ENCODE data around the gene THAP5.
"Not testable (repeated sequence)": the region's sequence is repeated elsewhere in the genome, so short reads cannot be mapped to it uniquely, and the experiment has no call there.

The THAP5 gene

DNA sequence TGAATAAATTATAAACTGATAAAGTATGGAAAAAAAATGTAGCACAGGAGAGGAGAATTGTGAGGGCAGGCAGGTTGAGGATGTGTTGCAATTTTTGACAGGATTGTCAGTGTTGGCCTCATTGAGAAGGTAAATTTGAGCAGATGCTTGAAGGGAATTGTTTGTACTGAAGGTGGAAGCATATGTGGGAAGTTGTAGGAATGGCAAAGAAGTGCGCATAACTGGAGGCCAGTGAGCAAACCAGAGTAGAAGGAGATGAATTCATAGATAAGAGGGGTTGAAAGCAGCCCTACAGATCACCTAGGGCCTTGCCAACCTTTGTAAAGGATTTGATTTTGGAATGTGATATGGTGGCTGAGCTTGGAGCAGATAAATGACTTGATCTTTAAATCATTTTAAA, 6.6 kb upstream of the THAP5 start:
- Mint-ChIP-seq H3K9me3 (no peaks in the 10 kb centered on the region), H3K4me3 (no peak overlapping the region), H3K4me1 (peaks cover 30% of the 10 kb centered on the region), H3K36me3 (ENCODE audit: insufficient read depth) (peaks cover 32% of the 10 kb centered on the region), H3K27ac (ENCODE audit: low read depth) (peak overlapping the region; percentile 25), H3K27me3 (no peaks in the 10 kb centered on the region)
- ATAC-seq (replicated peaks; ENCODE audit: extremely low read depth, poor library complexity, severe bottlenecking) (no peak), DNase-seq (ENCODE audit: low spot score in 2 of 2) (no peak)

DNA sequence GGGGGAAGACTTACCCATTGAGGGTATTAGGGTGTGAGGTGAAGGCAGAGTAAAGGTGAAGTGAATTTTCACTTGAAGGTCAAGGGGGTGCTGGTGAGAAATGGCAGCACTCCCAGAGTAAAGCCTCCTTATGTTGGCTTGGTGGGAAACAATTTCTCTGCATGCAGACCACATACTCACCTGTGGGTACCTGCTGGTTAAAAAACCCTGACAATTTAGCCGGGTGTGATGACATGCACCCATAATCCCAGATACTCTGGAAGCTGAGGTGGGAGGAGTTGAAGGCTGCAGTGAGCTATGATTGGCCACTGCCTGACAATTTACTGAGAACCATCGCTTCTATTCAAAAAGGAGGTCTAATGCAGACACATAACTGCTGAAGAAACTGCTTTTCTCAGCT, 5.7 kb upstream of the THAP5 start:
- Mint-ChIP-seq H3K27me3 (no peaks in the 10 kb centered on the region), H3K27ac (ENCODE audit: low read depth) (peak overlapping the region; percentile 60), H3K4me3 (no peak overlapping the region), H3K9me3 (no peaks in the 10 kb centered on the region), H3K4me1 (peaks cover 40% of the 10 kb centered on the region), H3K36me3 (ENCODE audit: insufficient read depth) (peaks cover 37% of the 10 kb centered on the region)
- no peak for DNase-seq (ENCODE audit: low spot score in 2 of 2)
- no peak for ATAC-seq (replicated peaks; ENCODE audit: extremely low read depth, poor library complexity, severe bottlenecking)

DNA sequence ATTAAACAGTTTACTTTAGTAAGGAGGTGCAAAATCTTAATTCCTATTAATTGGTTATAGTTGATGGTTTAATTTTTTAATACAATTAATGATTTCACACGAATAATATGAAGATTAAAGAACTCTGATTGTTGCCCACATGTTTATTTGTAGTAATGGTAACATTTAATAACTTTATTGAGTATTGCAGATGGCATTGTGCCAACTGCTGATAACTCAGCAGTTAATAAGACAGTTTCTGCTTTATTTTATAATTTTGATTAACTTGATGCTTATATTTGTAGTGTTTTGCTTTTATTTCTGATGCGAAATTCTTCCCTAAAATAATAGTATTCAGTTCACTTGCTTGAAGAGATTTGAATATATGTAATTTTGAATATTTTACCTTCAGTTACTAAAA, 3.0 kb upstream of the THAP5 start:
- Mint-ChIP-seq H3K4me3 (no peak overlapping the region), H3K9me3 (no peaks in the 10 kb centered on the region), H3K36me3 (ENCODE audit: insufficient read depth) (peaks cover 48% of the 10 kb centered on the region), H3K27ac (ENCODE audit: low read depth) (no peak overlapping the region), H3K27me3 (no peaks in the 10 kb centered on the region), H3K4me1 (peaks cover 63% of the 10 kb centered on the region)
- DNase-seq (ENCODE audit: low spot score in 2 of 2), result no peak
- no peak for ATAC-seq (replicated peaks; ENCODE audit: extremely low read depth, poor library complexity, severe bottlenecking)

DNA sequence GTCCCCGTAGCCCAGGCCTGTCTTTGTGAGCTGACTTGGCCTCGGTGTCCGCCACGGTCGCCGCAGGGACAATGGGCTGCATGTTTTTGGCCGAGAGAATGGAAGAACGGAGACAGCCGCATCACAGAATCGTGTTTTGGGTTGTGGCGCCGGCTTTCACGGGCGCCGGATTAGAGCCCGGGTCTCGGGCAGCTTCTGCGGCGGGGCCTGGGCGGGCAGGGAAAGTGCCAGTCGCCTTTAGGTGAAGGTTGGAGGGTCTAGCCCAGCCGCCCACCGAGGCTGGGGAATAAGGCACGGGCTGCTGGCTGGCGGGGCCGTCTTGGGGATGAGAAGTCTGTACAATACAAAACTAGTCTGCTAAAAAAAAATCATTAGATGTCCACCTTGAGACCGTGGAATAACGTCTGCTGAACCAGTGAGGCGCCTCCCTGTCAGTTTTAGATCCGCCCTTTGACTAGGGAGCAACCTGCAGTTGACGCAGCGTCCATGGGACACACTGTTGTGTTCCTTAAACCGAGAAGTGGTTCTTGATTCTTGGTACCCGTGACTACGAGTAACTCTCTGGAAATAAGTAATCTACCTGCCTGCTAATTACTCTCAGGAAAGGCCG, 745 bp upstream of the THAP5 start:
- peaks cover 49% of the 10 kb centered on the region for H3K36me3 Mint-ChIP-seq (ENCODE audit: insufficient read depth)
- DNase-seq (ENCODE audit: low spot score in 2 of 2), result peak; percentile 26 to 35
- peak; percentile 11 for ATAC-seq (replicated peaks; ENCODE audit: extremely low read depth, poor library complexity, severe bottlenecking)
- H3K4me3 Mint-ChIP-seq, result peak overlapping the region; percentile 96
- peaks cover 57% of the 10 kb centered on the region for H3K4me1 Mint-ChIP-seq
- peak overlapping the region; percentile 99 for H3K27ac Mint-ChIP-seq (ENCODE audit: low read depth)
- no peaks in the 10 kb centered on the region for H3K9me3 Mint-ChIP-seq
- no peaks in the 10 kb centered on the region for H3K27me3 Mint-ChIP-seq

DNA sequence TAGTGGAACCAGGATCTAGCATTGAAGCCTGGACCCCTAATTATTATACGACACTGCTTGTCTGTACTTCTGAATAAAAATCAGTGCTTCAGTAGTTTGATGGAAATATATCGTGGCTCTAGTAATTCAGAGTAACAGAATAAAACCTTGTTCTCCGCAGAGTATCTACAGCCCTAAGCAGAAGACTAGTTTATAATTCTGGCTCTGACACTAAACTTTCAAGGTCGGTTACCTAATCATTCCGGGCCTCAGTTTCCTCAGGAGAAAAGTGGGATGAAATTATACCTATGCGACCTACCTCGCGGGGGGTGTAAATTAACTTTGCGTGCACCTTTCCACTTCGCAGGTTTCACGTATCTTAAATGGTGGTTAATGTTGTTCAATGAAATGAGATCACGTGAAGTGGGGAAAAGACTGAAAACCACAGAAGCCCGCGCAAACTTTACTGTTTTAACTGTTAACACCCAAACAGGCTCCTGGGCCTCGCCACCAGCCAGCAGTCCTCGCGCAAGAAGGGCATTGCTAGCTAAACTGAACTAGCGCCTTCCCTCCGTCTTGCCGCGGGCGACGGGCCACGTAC, 615 bp downstream of the THAP5 start:
- no peaks in the 10 kb centered on the region for H3K9me3 Mint-ChIP-seq
- peaks cover 53% of the 10 kb centered on the region for H3K4me1 Mint-ChIP-seq
- DNase-seq (ENCODE audit: low spot score in 2 of 2), result no peak
- H3K27ac Mint-ChIP-seq (ENCODE audit: low read depth), result peak overlapping the region; percentile 99
- peak overlapping the region; percentile 96 for H3K4me3 Mint-ChIP-seq
- peak; percentile 13 for ATAC-seq (replicated peaks; ENCODE audit: extremely low read depth, poor library complexity, severe bottlenecking)
- no peaks in the 10 kb centered on the region for H3K27me3 Mint-ChIP-seq
- H3K36me3 Mint-ChIP-seq (ENCODE audit: insufficient read depth), result peaks cover 46% of the 10 kb centered on the region

DNA sequence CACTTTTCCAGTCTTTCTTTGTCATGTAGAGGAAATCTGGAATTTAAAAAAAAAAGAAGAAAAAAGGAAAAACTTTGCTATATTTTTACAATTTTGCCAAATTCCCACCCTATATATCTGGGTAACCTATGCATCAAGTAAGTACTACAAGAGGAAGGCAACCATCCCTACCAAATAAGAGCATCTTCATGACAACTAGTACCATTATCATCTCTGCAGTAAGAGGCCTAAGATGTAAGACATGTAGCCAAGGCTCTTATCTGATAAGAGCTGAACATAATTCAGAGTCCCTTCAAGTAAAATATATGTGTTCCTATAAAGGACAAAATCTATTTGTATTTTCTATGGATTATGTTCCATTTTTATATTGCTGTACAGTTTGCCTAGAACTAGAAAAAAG, 3.5 kb downstream of the THAP5 start:
- no peaks in the 10 kb centered on the region for H3K27me3 Mint-ChIP-seq
- no peak overlapping the region for H3K4me3 Mint-ChIP-seq
- H3K4me1 Mint-ChIP-seq, result peaks cover 44% of the 10 kb centered on the region
- ATAC-seq (replicated peaks; ENCODE audit: extremely low read depth, poor library complexity, severe bottlenecking) (no peak), DNase-seq (ENCODE audit: low spot score in 2 of 2) (no peak)
- H3K27ac Mint-ChIP-seq (ENCODE audit: low read depth), result peak overlapping the region; percentile 6
- peaks cover 31% of the 10 kb centered on the region for H3K36me3 Mint-ChIP-seq (ENCODE audit: insufficient read depth)
- no peaks in the 10 kb centered on the region for H3K9me3 Mint-ChIP-seq

DNA sequence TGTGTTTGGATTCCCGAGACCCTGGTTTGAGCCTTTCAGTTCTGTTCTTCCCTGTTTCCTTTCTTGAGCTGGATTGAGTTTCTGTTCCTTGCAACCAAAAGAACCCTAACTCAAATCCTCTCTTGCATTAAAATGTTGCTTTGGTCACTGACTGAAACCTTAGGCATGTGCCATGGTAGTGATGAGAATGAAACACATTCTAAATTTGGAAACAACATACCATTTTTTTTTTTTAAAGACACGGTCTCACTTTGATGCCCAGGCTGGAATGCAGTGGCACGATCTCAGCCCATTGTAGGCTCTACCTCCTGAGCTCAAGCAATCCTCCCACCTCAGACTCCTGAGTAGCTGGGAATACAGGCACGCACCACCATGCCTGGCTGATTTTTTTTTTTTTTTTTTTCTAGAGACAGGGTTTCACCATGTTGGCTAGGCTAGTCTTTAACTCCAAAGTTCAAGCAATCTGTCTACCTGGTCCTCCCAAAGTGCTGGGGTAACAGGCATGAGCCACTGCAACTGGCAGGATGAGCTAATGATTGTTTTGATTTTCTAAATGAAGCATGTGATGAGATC, 8.4 kb downstream of the THAP5 start:
- Mint-ChIP-seq H3K27me3 (no peaks in the 10 kb centered on the region), H3K4me1 (peaks cover 13% of the 10 kb centered on the region), H3K36me3 (ENCODE audit: insufficient read depth) (peaks cover 19% of the 10 kb centered on the region), H3K9me3 (peaks cover 10% of the 10 kb centered on the region), H3K27ac (ENCODE audit: low read depth) (no peak overlapping the region), H3K4me3 (no peak overlapping the region)
- ATAC-seq (replicated peaks; ENCODE audit: extremely low read depth, poor library complexity, severe bottlenecking) (no peak), DNase-seq (ENCODE audit: low spot score in 2 of 2) (no peak)

DNA sequence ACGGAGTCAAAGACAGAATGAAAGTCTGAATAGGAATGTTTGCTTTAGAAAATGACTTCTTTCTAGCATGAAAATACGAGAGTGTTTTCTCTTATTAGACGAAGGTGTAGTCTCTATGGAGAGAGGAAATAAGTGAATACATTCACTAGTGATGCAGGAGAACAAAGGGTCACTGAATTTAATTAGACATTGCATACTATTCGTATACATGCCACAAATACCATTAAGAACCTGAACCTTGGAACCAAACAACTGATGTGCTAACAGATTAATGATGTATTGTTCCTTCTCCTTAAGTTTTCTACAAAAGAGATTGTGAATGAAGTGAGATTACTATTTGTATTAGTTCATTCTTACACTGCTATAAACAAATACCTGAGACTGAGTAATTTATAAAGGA, 10.3 kb downstream of the THAP5 start:
- Mint-ChIP-seq H3K27ac (ENCODE audit: low read depth) (no peak overlapping the region), H3K36me3 (ENCODE audit: insufficient read depth) (peaks cover 9% of the 10 kb centered on the region), H3K4me3 (no peak overlapping the region), H3K27me3 (no peaks in the 10 kb centered on the region), H3K4me1 (peaks cover 10% of the 10 kb centered on the region), H3K9me3 (peaks cover 10% of the 10 kb centered on the region)
- ATAC-seq (replicated peaks; ENCODE audit: extremely low read depth, poor library complexity, severe bottlenecking) (no peak), DNase-seq (ENCODE audit: low spot score in 2 of 2) (no peak)

DNA sequence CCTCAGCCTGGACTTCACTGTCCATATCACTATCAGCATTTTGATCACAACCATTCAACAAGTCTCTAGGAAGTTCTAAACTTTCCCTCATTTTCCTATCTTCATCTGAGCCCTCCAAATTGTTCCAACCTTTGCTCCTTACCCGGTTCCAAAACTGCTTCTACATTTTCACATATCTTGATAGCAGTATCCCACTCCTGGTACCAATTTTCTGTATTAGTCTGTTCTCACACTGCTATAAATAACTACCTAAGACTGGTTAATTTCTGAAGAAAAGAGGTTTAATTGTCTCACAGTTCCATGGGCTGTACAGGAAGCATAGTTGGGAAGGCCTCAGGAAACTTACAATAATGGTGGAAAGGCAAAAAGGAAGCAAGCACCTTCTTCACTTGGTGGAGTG, 11.9 kb downstream of the THAP5 start:
- Mint-ChIP-seq H3K27ac (ENCODE audit: low read depth) (no peak overlapping the region), H3K4me3 (no peak overlapping the region), H3K4me1 (peaks cover 10% of the 10 kb centered on the region), H3K9me3 (peaks cover 10% of the 10 kb centered on the region), H3K36me3 (ENCODE audit: insufficient read depth) (peaks cover 9% of the 10 kb centered on the region), H3K27me3 (no peaks in the 10 kb centered on the region)
- DNase-seq (ENCODE audit: low spot score in 2 of 2) (no peak), ATAC-seq (replicated peaks; ENCODE audit: extremely low read depth, poor library complexity, severe bottlenecking) (no peak)

DNA sequence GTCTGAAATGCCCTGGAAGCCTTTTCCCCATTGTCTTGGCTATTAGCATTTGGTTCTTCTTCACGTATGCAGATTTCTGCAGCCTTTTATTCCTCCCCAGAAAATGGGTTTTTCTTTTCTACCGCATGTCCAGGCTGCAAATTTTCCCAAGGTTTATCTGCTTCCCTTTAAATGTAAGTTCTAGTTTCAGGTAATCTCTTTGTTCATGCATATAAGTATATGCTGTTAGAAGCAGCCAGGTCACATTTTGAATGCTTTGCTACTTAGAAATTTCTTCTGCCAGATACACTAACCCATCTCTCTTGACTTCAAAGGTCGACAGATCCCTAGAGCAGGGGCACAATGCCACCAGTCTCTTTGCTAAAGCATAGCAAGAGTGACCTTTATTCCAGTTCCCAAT, 12.3 kb downstream of the THAP5 start:
- Mint-ChIP-seq H3K27me3 (no peaks in the 10 kb centered on the region), H3K36me3 (ENCODE audit: insufficient read depth) (peaks cover 9% of the 10 kb centered on the region), H3K4me3 (no peak overlapping the region), H3K4me1 (peaks cover 10% of the 10 kb centered on the region), H3K9me3 (peaks cover 10% of the 10 kb centered on the region), H3K27ac (ENCODE audit: low read depth) (no peak overlapping the region)
- ATAC-seq (replicated peaks; ENCODE audit: extremely low read depth, poor library complexity, severe bottlenecking) (no peak), DNase-seq (ENCODE audit: low spot score in 2 of 2) (no peak)

DNA sequence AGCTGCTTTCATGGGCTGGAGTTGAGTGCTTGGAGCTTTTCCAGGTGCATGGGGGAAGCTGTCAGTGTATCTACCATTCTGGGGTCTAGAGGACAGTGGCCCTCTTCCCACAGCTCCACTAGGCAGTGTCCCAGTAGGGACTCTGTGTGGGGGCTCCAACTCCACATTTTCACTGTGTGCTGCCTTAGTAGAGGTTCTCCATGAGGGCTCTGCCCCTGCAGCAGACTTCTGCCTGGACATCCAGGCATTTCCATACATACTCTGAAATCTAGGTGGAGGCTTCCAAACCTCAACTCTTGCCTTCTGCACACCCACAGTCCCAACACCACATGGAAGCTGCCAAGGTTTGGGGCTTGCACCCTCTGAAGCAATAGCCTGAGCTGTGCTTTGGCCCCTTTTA, 12.8 kb downstream of the THAP5 start:
- H3K27ac Mint-ChIP-seq (ENCODE audit: low read depth); H3K4me3 Mint-ChIP-seq; H3K27me3 Mint-ChIP-seq; DNase-seq (ENCODE audit: low spot score in 2 of 2); H3K4me1 Mint-ChIP-seq; H3K36me3 Mint-ChIP-seq (ENCODE audit: insufficient read depth); H3K9me3 Mint-ChIP-seq; ATAC-seq (replicated peaks; ENCODE audit: extremely low read depth, poor library complexity, severe bottlenecking): not testable (repeated sequence)

DNA sequence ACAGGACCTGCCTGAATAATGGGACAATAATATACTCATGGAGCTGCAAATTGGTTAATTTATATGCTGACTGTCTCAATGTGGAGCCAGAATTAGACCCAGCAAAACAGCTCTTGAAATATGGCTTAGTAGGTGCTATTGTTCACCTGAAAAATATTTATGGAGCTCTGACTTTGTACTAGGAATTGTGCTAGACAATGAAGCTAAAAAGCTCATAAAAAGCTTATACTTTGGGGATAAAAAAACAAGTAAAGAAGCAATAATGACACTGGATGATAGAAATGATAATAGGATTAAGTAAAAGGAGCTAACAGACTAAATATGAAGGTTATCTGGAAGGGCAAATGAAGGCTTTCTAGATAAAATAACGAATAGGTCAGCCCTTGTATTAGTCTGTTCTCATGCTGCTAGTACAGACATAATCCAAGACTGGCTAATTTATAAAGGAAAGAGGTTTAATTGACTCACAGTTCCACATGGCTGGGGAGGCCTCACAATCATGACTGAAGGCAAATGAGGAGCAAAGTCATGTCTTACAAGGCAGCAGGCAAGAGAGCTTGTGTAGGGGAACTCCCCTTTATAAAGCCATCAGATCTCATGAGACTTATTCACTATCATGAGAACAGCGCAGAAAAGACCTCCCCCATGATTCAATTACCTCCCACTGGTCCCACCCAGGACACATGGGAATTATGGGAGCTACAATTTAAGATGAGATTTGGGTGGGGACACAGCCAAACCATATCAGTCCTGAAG, 21.2 kb downstream of the THAP5 start:
- H3K27ac Mint-ChIP-seq (ENCODE audit: low read depth), result not testable (repeated sequence)

DNA sequence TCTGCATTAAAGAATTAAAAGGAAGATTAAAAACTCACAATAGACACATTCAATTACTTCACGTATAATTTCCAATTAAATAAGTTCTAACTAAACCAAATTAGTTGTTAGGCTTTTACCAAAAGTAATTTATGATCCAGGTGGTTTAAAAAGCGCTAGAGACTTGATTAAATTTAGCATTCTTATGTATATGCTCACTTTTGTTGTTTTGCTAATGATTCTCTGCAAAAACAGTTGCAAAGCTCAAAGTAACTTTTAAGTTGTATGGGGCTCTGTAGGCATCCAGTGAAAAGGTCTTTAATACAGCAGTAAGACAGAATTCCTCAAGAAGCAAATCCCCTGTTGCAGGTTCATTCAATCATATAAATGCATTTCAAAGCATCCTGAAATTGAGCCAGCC, 28.0 kb downstream of the THAP5 start:
- ATAC-seq (replicated peaks; ENCODE audit: extremely low read depth, poor library complexity, severe bottlenecking) (no peak), DNase-seq (ENCODE audit: low spot score in 2 of 2) (no peak)
- H3K27ac Mint-ChIP-seq (ENCODE audit: low read depth), result no peak overlapping the region
- H3K4me1 Mint-ChIP-seq, result no peaks in the 10 kb centered on the region
- peaks cover 26% of the 10 kb centered on the region for H3K27me3 Mint-ChIP-seq
- no peaks in the 10 kb centered on the region for H3K36me3 Mint-ChIP-seq (ENCODE audit: insufficient read depth)
- H3K9me3 Mint-ChIP-seq, result no peaks in the 10 kb centered on the region
- no peak overlapping the region for H3K4me3 Mint-ChIP-seq

More for the DNA sequence above, 21.2 kb downstream of the THAP5 start:
- H3K36me3 Mint-ChIP-seq (ENCODE audit: insufficient read depth); H3K4me3 Mint-ChIP-seq; H3K27me3 Mint-ChIP-seq; ATAC-seq (replicated peaks; ENCODE audit: extremely low read depth, poor library complexity, severe bottlenecking); H3K9me3 Mint-ChIP-seq; DNase-seq (ENCODE audit: low spot score in 2 of 2); H3K4me1 Mint-ChIP-seq: not testable (repeated sequence)
